GM21717 (cell line): ENCODE measurements around the gene HYAL2.

Experiments used
- ATAC-seq: cut with Tn5 transposase; IDR thresholded peaks from one replicate; pipeline ENCODE4 v1.9.1; 2021; ENCODE audit warnings: mild to moderate bottlenecking, moderate library complexity; ENCODE audit not compliant: unreplicated experiment

HYAL2 gene, protein sequence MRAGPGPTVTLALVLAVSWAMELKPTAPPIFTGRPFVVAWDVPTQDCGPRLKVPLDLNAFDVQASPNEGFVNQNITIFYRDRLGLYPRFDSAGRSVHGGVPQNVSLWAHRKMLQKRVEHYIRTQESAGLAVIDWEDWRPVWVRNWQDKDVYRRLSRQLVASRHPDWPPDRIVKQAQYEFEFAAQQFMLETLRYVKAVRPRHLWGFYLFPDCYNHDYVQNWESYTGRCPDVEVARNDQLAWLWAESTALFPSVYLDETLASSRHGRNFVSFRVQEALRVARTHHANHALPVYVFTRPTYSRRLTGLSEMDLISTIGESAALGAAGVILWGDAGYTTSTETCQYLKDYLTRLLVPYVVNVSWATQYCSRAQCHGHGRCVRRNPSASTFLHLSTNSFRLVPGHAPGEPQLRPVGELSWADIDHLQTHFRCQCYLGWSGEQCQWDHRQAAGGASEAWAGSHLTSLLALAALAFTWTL

GRCh38 chr3:50322386-50323091 lies at the start of gene HYAL2:
Gene HYAL2 (minus strand): TSS chr3:50322745. CDS start chr3:50320489, 2,256 bp downstream.
- no peak for ATAC-seq

GRCh38 chr3:50371133-50371685 lies 48.7 kb upstream of the HYAL2 start:
- ATAC-seq = no peak

GRCh38 chr3:50370594-50370993 lies 48.0 kb upstream of the HYAL2 start:
- no peak for ATAC-seq

GRCh38 chr3:50369012-50369670 lies 46.6 kb upstream of the HYAL2 start:
- no peak for ATAC-seq

GRCh38 chr3:50365842-50366220 lies 43.3 kb upstream of the HYAL2 start:
- no peak for ATAC-seq

DNA sequence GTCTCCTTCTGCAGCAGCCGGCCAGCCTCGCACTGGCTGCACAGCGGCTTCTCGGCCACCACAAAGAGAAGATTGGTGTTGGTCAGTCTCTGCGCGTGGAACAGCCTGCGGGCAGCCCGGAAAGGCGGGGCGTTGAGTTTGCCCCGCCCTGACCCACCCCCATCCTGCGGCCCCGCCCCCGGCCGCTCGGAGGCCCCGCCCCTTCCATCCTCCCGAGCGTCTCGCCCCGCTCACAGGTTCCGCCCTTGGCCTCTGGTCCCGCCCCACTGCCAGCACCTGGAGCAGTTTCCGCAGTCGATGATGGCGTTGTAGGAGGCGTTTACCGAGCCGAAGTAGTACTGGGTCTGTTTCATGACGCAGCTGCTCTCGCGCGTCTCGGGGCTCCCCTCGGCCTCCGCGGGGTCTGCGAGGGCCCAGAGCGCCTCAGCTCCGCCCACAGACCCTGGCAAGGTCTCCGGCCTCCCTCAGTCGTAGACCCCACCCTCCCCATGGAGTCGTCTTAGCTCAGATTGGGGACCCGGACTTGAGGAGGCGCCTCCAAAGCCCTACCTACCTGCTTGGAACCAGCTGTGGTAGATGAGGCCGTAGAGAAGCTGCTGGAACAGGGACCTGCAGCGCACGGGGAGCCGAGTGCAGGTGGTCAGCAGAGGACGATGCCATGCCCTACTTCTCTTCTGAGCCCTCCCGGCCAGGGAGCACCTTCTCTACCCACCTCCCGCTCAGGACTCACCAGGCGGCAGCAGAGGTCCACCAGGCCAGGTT lies 42.7 kb upstream of the HYAL2 start:
- peak; percentile 86 for ATAC-seq

GRCh38 chr3:50364573-50365079 lies 42.1 kb upstream of the HYAL2 start:
- ATAC-seq = no peak

DNA sequence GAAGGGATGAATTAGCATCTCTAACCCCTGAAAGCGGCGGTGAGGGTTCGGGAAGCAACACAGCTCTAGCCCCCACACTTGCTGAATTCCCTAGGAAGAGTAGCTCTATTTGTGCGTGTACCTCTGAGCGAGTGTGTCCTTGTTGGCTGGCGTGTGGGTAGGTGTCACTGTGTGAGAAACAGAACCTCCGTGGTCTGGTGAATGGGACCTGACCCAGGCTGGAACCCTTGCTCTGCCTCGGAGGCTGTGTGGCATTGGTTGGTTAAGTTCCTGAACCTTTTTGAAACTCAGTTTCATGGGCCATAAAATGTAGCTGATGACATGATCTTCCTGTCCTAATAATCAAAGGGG lies 37.2 kb upstream of the HYAL2 start:
- peak; percentile 15 for ATAC-seq

- ATAC-seq = peak; percentile 94
These were observed 36.6 kb upstream of the HYAL2 start, which contains the start of gene TMEM115 for GRCh38 chr3:50358911-50359759. Gene TMEM115 (minus strand): TSS chr3:50359521. CDS start chr3:50359063, 458 bp downstream.

GRCh38 chr3:50358355-50358910 lies 35.9 kb upstream of the HYAL2 start:
- no peak for ATAC-seq

GRCh38 chr3:50357481-50357880 lies 34.9 kb upstream of the HYAL2 start:
- no peak for ATAC-seq

GRCh38 chr3:50356553-50356952 lies 34.0 kb upstream of the HYAL2 start:
- no peak for ATAC-seq

- no peak for ATAC-seq
These were observed 33.4 kb upstream of the HYAL2 start for GRCh38 chr3:50355829-50356552.

DNA sequence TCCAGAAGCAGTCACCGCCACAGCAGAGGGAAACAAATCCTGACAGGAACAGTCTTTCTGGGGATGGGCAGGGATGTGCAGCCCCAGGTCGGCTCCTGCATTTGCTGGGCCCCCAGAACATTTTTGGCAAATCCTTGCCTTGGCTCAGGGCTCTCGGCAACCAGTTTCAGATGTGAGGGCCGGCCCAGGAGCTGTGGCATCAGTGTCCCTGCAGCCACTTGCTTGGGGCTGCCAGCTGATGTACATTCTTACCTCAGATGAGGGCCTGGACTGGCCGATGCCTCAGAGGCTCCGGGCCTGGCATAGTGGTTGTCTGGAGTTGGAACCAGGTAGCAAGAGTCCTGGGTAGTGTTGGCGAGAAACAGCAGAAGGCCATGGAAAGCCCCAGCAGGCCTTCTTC lies 32.3 kb upstream of the HYAL2 start:
- no peak for ATAC-seq

DNA sequence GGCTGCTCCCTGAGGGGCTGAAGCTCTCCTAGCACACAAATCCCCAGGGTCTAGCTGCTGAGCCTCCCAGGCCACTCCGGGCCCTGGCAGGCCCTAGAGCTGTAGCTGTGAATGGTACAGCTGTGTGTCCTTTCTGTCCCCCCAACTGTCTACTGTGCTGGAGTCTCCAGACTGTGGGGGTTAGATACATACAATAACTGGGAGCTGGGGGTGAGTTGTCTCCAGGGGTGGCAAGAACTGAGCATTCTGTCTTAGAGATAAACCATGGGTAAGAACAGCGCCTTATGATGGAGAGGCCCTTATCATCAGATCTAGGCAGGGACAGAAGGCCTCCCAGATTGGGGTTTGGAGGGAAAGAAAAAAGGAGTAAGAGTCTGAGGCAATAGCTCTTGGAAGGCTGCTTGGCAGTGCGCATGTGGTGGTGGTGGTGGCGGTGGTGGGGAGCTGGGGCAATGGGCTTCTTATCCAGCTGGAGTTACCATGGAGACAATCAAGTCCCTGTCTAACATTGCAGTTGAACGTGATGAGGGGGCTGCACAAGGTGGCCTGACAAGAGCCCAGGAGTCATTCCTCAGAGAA lies 31.7 kb upstream of the HYAL2 start:
- ATAC-seq = no peak

DNA sequence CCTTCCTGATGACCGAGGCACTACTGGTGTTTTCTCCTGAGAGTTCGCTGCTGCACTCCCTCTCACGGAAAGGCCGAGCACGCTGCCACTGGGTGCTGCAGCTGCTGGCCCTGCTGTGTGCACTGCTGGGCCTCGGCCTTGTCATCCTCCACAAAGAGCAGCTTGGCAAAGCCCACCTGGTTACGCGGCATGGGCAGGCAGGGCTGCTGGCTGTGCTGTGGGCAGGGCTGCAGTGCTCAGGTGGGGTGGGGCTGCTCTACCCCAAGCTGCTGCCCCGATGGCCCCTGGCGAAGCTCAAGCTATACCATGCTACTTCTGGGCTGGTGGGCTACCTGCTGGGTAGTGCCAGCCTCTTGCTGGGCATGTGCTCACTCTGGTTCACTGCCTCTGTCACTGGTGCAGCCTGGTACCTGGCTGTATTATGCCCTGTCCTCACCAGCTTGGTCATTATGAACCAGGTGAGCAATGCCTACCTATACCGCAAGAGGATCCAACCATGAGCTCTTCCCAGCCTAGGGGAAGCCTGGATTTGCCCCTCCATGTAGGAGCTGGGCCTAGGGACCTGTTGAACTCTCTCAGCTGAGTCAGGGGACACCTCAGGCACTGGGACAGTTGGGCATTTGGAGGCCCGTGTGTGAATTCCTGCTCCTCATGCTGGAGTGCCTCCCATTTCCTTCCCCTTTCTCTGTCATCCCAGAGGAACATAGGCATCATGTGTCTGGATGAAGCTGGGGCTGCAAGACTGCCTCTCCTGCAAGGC lies 30.9 kb upstream of the HYAL2 start:
- no peak for ATAC-seq

DNA sequence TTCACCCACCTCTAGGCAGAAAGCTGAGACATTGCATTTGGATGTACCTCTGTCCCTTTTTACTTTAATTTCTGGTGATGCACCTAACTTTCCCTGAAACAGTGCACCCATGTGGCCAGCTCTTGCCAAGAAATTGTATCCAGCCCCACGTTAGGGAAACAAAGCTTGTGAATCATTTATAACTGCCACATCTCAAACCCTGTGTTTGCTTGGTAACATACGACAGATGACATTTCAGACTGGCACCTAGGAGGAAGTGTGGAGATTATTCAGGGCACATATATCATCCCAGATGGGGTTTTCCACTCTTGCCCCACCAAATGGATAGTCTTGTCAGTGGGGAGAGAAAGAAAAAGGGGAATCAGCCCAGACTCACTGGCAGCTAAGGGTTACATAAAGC lies 30.2 kb upstream of the HYAL2 start:
- ATAC-seq = no peak
